DOHH2 (cell line): Measurements from ENCODE around the gene SRRD.

Source experiments
- H3F3A ChIP-seq: fragments of 200-600 bp; sonication (generic), shearing (Covaris generic); 2 replicates; pipeline ENCODE4 v1.6.0; 2016; ENCODE audit warnings: antibody characterized with exemption, mild to moderate bottlenecking; ENCODE audit not compliant: control insufficient read depth, insufficient read depth
- H3K27ac ChIP-seq: fragments of 200-600 bp; sonication (generic); 2 replicates; pipeline ENCODE4 v1.5.1; 2014; ENCODE audit warnings: low read depth, mild to moderate bottlenecking, low read length, moderate library complexity
- H3K27me3 ChIP-seq: fragments of 200-600 bp; sonication (generic); 2 replicates; pipeline ENCODE4 v1.6.1; 2014; ENCODE audit warnings: mild to moderate bottlenecking, low read length, mixed read lengths; ENCODE audit not compliant: control insufficient read depth
- H3K36me3 ChIP-seq: fragments of 200-600 bp; sonication (generic); 2 replicates; pipeline ENCODE4 v1.6.1; 2014; ENCODE audit warnings: mild to moderate bottlenecking, low read length, moderate library complexity, mixed read lengths; ENCODE audit not compliant: control insufficient read depth
- H3K4me1 ChIP-seq: fragments of 200-600 bp; sonication (generic); 2 replicates; pipeline ENCODE4 v1.6.1; 2014; ENCODE audit warnings: mild to moderate bottlenecking, low read length, mixed read lengths; ENCODE audit not compliant: control insufficient read depth
- H3K4me2 ChIP-seq: fragments of 200-600 bp; sonication (generic); 2 replicates; pipeline ENCODE4 v1.6.0; 2014; ENCODE audit warnings: mild to moderate bottlenecking, low read length, moderate library complexity
- H3K4me3 ChIP-seq: fragments of 200-600 bp; sonication (generic); 2 replicates; pipeline ENCODE4 v1.5.1; 2014; ENCODE audit warnings: mild to moderate bottlenecking, low read length, mixed read lengths
- H3K79me2 ChIP-seq: fragments of 200-600 bp; sonication (generic); 2 replicates; pipeline ENCODE4 v1.6.1; 2014; ENCODE audit warnings: mild to moderate bottlenecking, low read length, mixed read lengths; ENCODE audit not compliant: control insufficient read depth
- H3K9me2 ChIP-seq: fragments of 200-600 bp; sonication (generic); replicated peaks from 2 replicates; pipeline ENCODE4 v1.6.1; 2014; ENCODE audit warnings: mild to moderate bottlenecking, low read length, mixed read lengths; ENCODE audit not compliant: control insufficient read depth
- H3K9me3 ChIP-seq: fragments of 200-600 bp; sonication (generic); 2 replicates; pipeline ENCODE4 v1.6.1; 2014; ENCODE audit warnings: antibody characterized with exemption, low read length, mixed read lengths; ENCODE audit not compliant: control insufficient read depth, insufficient read depth
- H4K20me1 ChIP-seq: fragments of 200-600 bp; sonication (generic); 2 replicates; pipeline ENCODE4 v1.6.0; 2014; ENCODE audit warnings: low read depth, mild to moderate bottlenecking, antibody characterized with exemption, low read length, moderate library complexity; ENCODE audit not compliant: control insufficient read depth, insufficient read depth
- CTCF ChIP-seq: fragments of 200-600 bp; sonication (generic); IDR thresholded peaks from one replicate; pipeline ENCODE4 v1.5.1; 2014; ENCODE audit warnings: antibody characterized with exemption, mild to moderate bottlenecking, low read depth, low read length; ENCODE audit not compliant: poor library complexity, severe bottlenecking
- EZH2phosphoT487 ChIP-seq: fragments of 200-600 bp; sonication (generic); IDR thresholded peaks from 2 replicates; pipeline ENCODE4 v1.6.1; 2017; ENCODE audit warnings: borderline replicate concordance, mild to moderate bottlenecking, antibody characterized with exemption, low read length, moderate library complexity, mixed read lengths

Gene SRRD

GRCh38 chr22:26484360-26484706 lies 656 bp downstream of the SRRD start:
- no peaks in the 10 kb centered on the region for H3K9me3 ChIP-seq
- H3K4me1 ChIP-seq: peaks cover 88% of the 10 kb centered on the region
- TF ChIP-seq EZH2phosphoT487 (no peak), CTCF (no peak)
- peaks cover 41% of the 10 kb centered on the region for H3F3A ChIP-seq
- H4K20me1 ChIP-seq: no peaks in the 10 kb centered on the region
- H3K27me3 ChIP-seq: no peaks in the 10 kb centered on the region
- H3K36me3 ChIP-seq: peaks cover 76% of the 10 kb centered on the region
- H3K4me2 ChIP-seq: peak overlapping the region; percentile 98
- peak overlapping the region; percentile 98 for H3K27ac ChIP-seq
- no peaks in the 10 kb centered on the region for H3K9me2 ChIP-seq
- H3K4me3 ChIP-seq: peak overlapping the region; percentile 97
- peaks cover 99% of the 10 kb centered on the region for H3K79me2 ChIP-seq

- Histone ChIP-seq H3K9me3 (no peaks in the 10 kb centered on the region), H3K9me2 (no peaks in the 10 kb centered on the region), H3K4me3 (peak overlapping the region; percentile 97), H3K36me3 (peaks cover 76% of the 10 kb centered on the region), H3K27ac (peak overlapping the region; percentile 98), H3K4me2 (peak overlapping the region; percentile 98), H3K4me1 (peaks cover 88% of the 10 kb centered on the region), H3K27me3 (no peaks in the 10 kb centered on the region), H3F3A (peaks cover 37% of the 10 kb centered on the region), H4K20me1 (no peaks in the 10 kb centered on the region), H3K79me2 (peaks cover 97% of the 10 kb centered on the region)
- no peak for TF ChIP-seq EZH2phosphoT487
- no peak for TF ChIP-seq CTCF
These were observed 1.3 kb downstream of the SRRD start for GRCh38 chr22:26485013-26485412.

GRCh38 chr22:26485806-26486390 lies 2.2 kb downstream of the SRRD start:
- Histone ChIP-seq H4K20me1 (no peaks in the 10 kb centered on the region), H3K27me3 (no peaks in the 10 kb centered on the region), H3K4me1 (peaks cover 82% of the 10 kb centered on the region), H3K36me3 (peaks cover 75% of the 10 kb centered on the region), H3K79me2 (peaks cover 93% of the 10 kb centered on the region), H3F3A (peaks cover 34% of the 10 kb centered on the region), H3K4me3 (peak overlapping the region; percentile 97), H3K27ac (peak overlapping the region; percentile 98), H3K9me2 (no peaks in the 10 kb centered on the region), H3K9me3 (no peaks in the 10 kb centered on the region), H3K4me2 (peak overlapping the region; percentile 98)
- no peak for TF ChIP-seq CTCF
- TF ChIP-seq EZH2phosphoT487: no peak
